ENCODE data around the gene CTIF. TPM values are rescaled to one million over a fixed set of nuclear protein-coding genes. Genes with fewer than 3 reads are reported as not detected.

The CTIF gene
- total RNA-seq, 1 donor from 2014 or later: 51.5 TPM

GRCh38 chr18:48563027-48563426, 24.2 kb downstream of the CTIF start:
- Mint-ChIP-seq H3K36me3 (ENCODE audit: low read depth, unreplicated experiment) (peaks cover 2% of the 10 kb centered on the region), H3K27me3 (ENCODE audit: unreplicated experiment) (peaks cover 2% of the 10 kb centered on the region)

GRCh38 chr18:48564139-48564538, 25.3 kb downstream of the CTIF start:
- no peak for TF ChIP-seq CTCF (IDR thresholded peaks at IDR 0.05; ENCODE audit: unreplicated experiment)
- Mint-ChIP-seq H3K9me3 (ENCODE audit: unreplicated experiment) (no peaks in the 10 kb centered on the region), H3K27me3 (ENCODE audit: unreplicated experiment) (peaks cover 2% of the 10 kb centered on the region), H3K27ac (ENCODE audit: unreplicated experiment) (no peak overlapping the region), H3K36me3 (ENCODE audit: low read depth, unreplicated experiment) (peaks cover 3% of the 10 kb centered on the region), H3K4me1 (ENCODE audit: unreplicated experiment) (peaks cover 20% of the 10 kb centered on the region), H3K4me3 (ENCODE audit: unreplicated experiment) (no peak overlapping the region)
- DNase-seq (ENCODE audit: low spot score): no peak

More at GRCh38 chr18:48563027-48563426, 24.2 kb downstream of the CTIF start:
- Mint-ChIP-seq H3K4me3 (ENCODE audit: unreplicated experiment) (no peak overlapping the region), H3K4me1 (ENCODE audit: unreplicated experiment) (peaks cover 20% of the 10 kb centered on the region), H3K9me3 (ENCODE audit: unreplicated experiment) (no peaks in the 10 kb centered on the region), H3K27ac (ENCODE audit: unreplicated experiment) (no peak overlapping the region)
- no peak for TF ChIP-seq CTCF (IDR thresholded peaks at IDR 0.05; ENCODE audit: unreplicated experiment)
- no peak for DNase-seq (ENCODE audit: low spot score)

GRCh38 chr18:48565105-48565504, 26.3 kb downstream of the CTIF start:
- Mint-ChIP-seq H3K4me3 (ENCODE audit: unreplicated experiment) (no peak overlapping the region), H3K4me1 (ENCODE audit: unreplicated experiment) (peaks cover 20% of the 10 kb centered on the region), H3K27ac (ENCODE audit: unreplicated experiment) (peak overlapping the region; percentile 79), H3K27me3 (ENCODE audit: unreplicated experiment) (peaks cover 2% of the 10 kb centered on the region), H3K36me3 (ENCODE audit: low read depth, unreplicated experiment) (peaks cover 3% of the 10 kb centered on the region), H3K9me3 (ENCODE audit: unreplicated experiment) (no peaks in the 10 kb centered on the region)
- no peak for DNase-seq (ENCODE audit: low spot score)
- no peak for TF ChIP-seq CTCF (IDR thresholded peaks at IDR 0.05; ENCODE audit: unreplicated experiment)

GRCh38 chr18:48566589-48566988, 27.8 kb downstream of the CTIF start:
- no peak overlapping the region for H3K4me3 Mint-ChIP-seq (ENCODE audit: unreplicated experiment)
- H3K9me3 Mint-ChIP-seq (ENCODE audit: unreplicated experiment): no peaks in the 10 kb centered on the region
- H3K27ac Mint-ChIP-seq (ENCODE audit: unreplicated experiment): no peak overlapping the region
- H3K36me3 Mint-ChIP-seq (ENCODE audit: low read depth, unreplicated experiment): peaks cover 3% of the 10 kb centered on the region
- DNase-seq (ENCODE audit: low spot score): no peak
- H3K4me1 Mint-ChIP-seq (ENCODE audit: unreplicated experiment): peaks cover 20% of the 10 kb centered on the region
- TF ChIP-seq CTCF (IDR thresholded peaks at IDR 0.05; ENCODE audit: unreplicated experiment): no peak
- H3K27me3 Mint-ChIP-seq (ENCODE audit: unreplicated experiment): peaks cover 2% of the 10 kb centered on the region

- Mint-ChIP-seq H3K9me3 (ENCODE audit: unreplicated experiment) (no peaks in the 10 kb centered on the region), H3K27me3 (ENCODE audit: unreplicated experiment) (peaks cover 3% of the 10 kb centered on the region), H3K4me1 (ENCODE audit: unreplicated experiment) (peaks cover 25% of the 10 kb centered on the region), H3K4me3 (ENCODE audit: unreplicated experiment) (no peak overlapping the region), H3K27ac (ENCODE audit: unreplicated experiment) (no peak overlapping the region), H3K36me3 (ENCODE audit: low read depth, unreplicated experiment) (peaks cover 3% of the 10 kb centered on the region)
- no peak for DNase-seq (ENCODE audit: low spot score)
- no peak for TF ChIP-seq CTCF (IDR thresholded peaks at IDR 0.05; ENCODE audit: unreplicated experiment)
Measured at GRCh38 chr18:48567388-48567787, 28.6 kb downstream of the CTIF start.
